ENCODE results near the gene SLC34A1.
"Not testable (repeated sequence)": the region's sequence is repeated elsewhere in the genome, so short reads cannot be mapped to it uniquely, and the experiment has no call there.

Gene SLC34A1

DNA sequence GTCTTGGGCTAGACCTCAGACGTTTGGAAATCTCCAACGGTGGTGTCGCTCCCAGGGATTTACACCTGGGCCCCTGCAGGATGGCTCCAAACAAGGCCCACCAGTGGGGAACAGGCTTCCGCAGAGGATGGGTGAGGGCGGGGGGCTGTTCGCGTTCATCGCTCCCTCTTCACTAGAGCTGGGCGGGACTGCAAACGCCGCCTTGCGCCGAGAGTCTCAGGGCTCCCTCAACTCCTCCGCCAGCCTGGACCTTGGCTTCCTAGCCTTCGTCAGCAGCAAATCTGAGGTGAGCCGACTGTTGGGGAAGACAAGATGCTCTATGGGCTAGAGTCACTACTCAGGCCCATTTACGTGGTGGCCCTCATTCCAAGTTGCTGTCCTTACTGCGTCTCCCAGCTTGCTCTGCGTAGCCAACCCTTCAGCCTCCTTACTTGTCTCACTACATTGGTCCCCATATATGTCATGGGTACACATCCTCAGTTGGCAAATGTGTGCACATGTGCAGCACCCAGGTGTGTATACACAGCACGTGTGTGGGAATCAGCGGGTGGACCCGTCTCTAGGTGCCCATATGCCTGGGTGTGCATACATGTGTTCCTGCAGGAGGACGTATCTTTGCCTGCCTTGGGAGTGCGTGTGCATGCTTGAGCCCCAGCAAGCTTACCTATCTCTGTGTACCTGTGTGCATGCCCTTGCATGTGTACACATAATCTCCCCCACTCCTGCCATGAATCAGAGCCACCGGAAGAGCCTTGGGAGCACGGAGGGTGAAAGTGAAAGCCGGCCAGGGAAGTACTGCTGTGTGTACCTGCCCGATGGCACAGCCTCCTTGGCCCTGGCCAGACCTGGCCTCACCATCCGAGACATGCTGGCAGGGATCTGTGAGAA is 16.0 kb upstream of the SLC34A1 start:
- DNase-seq: no peak

DNA sequence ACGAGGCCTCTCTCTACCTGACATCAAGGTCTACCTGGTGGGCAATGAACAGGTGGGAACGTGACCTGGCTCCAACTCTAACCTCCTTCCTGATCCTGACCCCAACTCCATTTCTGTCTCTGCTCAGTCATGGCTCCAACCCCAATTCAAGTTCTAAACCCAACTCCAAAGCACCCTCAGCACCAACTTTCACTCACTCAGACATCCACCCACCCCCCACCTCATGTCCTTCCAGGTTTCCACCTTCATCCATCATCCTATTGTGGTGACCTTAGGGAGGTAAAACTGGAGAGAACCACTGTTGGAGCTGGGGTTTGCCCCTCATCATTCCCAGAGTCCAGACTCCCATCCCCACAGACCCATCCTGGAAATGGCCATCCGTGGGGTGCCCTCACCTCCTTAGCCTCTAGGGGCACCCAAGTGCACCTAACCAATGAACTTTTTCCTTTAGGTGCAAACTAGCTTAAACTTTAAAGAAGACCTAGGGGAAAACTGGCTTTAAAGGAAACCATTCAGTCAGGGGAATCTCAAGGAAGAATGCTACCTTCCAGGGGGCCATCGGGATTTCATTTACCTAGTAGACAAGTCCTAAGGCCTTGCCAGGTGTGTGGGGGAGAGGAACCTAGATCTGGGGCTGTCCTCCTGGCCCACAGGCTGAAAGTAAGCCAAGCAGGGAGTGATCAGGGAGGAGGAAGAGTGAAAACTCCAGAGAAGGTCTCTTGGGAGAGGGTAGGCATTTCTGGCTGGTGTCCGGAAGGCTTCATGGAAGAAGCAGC is 15.2 kb upstream of the SLC34A1 start:
- no peak for DNase-seq

DNA sequence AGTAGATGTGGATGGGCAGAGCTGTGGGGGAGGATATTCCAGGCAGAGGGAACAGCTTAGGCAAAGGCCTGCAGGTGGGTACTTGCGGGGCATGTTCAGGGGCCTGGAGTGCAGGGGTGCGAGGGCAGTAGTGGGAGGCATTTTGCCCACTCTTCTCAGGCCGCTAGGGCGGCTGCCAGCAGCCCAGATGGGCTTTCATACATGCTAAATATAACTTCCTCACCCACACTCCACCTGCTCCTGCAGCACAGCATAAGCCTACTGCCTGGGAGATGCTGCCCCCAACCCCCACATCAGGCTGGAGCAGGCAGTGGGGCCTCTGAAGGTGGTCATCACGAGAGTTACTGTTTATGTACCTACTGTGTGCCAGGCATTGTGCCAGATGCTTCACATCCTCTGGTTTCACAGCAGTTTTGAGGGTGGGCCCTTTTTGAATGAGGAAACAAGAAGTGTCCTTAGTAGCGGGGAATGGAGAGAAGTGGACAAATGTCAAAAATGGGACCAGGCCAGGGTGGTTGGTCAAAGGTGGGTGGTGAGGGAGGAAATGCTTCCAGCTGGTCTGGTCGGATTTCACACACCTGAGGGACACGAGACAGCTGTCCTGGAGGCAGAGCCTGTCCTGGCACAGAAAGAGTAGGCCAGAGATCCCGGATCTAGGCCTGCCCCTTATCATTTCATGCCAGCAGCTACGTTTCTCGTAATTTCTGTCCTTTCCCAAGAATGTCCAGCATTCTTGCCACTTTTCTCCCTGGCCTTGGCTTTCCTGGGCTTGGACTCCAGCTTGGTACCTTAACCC is 14.4 kb upstream of the SLC34A1 start:
- no peak for DNase-seq

DNA sequence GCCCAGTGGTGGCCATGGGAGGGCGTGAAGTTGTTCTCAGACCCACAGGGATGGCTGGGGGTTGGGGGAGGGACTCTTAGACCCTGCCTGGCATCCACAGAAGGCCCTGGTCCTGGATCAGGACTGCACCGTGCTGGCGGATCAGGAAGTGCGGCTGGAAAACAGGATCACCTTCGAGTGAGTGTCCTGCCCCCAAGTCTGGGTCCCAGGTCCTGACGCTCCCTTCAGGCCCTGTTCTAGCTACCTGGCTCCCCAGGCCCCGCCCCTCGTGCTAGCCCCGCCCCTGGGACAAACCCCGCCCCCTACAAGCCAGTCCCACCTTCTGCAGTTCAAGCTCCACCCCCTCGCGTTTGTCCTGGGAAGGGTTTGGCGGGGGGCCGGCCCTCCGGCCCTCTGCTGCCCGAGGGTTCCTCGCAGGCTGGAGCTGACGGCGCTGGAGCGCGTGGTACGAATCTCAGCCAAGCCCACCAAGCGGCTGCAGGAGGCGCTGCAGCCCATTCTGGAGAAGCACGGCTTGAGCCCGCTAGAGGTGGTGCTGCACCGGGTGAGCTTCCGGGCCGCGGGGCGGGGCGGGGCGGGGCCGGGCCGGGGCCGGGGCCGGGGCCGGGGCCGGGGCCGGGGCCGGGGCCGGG is 13.6 kb upstream of the SLC34A1 start:
- peak in 23 of 51 donors; percentile 14 to 53 (median 33) for DNase-seq

DNA sequence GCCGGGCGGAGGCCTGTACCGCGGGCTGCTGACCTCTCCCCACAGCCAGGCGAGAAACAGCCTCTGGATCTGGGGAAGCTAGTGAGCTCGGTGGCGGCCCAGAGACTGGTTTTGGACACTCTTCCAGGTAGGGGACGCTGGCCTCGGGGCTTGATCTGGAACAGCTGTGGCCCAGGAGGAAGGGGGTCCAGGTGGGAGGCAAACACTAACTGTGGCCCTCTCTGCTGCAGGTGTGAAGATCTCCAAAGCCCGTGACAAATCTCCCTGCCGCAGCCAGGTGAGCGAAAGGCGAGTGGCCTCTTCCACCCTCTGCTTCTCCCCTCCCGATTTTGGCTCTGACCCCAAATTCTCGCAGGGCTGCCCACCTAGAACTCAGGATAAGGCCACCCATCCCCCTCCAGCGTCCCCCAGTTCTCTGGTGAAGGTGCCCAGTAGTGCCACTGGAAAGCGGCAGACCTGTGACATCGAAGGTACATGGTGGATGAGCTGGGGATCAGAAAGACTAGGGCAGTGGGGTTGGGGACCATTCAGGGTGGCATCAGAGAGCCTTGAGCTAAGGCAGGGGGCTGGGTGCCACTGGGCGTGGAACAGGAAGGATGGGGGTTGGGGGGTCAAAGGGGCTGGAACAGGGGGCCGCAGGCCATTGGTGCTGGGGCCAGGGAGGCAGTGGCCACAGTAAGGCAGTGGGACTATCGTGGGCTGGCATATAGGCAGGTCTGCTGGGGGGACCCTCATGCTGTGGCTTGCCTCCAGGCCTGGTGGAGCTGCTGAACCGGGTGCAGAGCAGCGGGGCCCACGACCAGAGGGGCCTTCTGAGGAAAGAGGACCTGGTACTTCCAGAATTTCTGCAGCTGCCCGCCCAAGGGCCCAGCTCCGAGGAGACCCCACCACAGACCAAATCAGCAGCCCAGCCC is 12.9 kb upstream of the SLC34A1 start:
- DNase-seq: no peak

DNA sequence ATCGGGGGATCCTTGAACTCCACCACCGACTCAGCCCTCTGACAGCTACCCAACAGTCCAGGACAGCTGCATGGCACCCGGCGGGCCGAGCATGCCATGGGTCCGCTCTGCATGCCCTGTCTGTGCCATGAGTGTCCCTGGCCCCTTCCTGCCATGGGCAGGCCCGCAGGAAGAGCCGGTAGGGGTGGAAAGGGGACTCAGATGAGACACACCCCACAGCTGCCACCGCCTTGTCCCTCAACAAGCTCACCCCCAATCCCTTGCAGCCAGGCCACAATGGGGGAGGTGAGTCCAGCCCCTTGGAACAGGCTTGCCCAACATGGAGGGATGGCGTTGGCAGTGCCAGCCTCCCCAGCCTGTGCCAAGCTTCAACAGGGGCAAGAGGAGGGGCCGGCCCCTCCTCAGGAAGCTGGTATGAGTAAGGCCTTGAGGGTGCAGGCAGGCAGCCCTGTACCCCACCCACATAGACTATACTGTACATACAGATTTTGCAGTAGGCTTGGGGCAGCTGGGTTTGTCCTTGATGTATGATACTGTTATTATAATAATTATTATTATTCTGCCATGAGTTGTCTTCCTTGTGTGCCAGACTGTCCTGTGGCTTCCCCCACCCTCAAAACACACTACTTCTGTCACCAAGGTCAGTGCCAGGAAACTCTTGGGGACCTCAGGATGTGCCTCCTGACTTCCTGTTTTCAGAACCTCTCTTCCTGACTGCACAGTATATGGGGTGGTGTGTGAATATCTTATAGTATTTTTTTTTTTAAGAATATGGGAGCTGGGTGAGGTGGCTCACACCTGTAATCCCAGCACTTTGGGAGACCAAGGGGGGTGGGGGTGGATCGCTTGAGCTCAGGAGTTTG is 12.0 kb upstream of the SLC34A1 start:
- DNase-seq: no peak

DNA sequence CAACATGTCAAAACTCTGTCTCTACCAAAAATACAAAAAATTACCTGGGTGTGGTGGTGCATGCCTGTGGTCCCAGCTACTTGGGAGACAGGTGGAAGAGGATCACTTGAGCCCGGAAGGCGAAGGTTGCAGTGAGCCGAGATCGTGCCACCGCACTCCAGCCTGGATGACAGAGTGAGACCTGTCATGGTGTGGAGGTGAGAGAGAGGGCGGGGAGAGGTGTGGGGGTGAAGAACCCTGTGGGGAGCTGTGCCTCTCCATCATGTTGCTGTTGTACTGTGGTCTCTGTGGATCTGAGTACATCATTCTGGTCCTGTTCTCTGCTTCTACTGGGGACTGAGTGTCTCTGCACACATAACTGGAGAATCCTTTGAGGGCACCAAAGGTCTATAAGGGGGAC is 11.3 kb upstream of the SLC34A1 start:
- DNase-seq: no peak

DNA sequence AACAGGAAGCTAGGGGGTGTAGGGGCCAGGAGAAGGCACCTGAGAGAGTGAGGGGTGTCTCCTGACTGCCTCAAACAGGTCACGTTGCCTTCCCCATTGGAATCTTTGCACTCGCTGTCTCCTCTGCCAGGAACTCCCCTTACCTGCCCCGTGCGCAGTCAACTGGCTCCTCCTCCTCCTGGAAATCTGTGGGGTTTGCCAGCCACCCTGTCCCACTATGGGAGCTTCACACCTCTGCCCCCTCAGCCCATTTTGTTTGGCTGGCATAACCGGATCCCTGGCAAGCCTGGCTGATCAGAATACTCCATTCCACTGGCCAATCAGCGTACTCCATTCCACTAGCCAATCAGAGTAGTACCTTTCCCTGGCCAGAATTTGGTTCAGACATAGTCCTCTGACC is 10.4 kb upstream of the SLC34A1 start:
- DNase-seq: no peak

DNA sequence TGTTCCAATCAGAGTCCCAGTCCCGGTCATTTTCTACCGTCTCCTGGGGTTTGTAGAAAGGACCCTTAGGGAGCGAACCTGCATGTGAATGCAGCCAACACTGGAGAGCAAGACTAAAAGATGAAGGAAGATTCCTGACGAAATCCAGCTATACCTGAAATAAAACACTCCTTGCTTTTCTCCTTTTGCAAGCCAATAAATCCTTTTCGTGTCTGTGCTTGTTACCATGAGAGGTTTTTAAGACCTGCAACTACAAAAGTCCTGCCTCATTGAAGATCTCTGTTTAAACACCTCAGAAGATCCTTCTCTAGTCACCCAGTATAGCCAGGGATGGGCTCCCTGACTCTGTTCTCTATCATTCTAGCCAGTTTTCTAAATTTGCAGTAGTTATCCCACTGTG is 10.0 kb upstream of the SLC34A1 start:
- DNase-seq: no peak

DNA sequence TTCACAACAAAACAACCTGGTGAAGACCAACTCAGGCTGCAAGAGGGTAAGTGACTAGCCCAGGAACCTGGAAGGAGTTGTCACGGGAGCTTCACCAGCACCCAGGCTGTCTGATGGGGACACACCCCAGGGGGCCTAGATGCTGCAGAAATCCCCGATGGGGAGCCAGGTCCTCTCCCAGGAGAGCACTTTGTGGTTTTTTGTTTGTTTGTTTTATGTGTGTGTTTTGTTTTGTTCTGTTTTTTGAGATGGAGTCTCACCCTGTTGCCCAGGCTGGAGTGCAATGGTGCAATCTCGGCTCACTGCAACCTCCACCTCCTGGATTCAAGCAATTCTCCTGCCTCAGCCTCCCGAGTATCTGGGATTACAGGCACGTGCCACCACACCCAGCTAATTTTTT is 8.7 kb upstream of the SLC34A1 start:
- DNase-seq: not testable (repeated sequence)

DNA sequence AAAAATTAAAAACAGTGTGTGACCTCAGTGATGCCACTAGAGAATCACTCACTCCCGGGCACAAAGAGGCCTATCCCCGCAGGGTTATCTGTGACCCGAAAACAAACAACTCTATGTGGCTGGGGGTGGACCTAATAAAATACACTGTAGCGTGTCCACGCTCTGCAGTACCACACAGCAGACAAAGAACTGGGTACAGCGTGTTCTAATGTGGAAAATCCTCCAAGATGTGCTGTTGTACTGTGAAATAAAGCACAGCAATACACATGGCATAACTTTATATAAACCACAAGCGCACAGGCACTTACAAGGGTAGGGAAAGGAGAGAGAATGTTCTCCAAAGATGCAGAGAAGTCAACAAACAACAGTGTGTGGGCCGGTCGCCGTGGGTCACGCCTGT is 8.1 kb upstream of the SLC34A1 start:
- no peak for DNase-seq

DNA sequence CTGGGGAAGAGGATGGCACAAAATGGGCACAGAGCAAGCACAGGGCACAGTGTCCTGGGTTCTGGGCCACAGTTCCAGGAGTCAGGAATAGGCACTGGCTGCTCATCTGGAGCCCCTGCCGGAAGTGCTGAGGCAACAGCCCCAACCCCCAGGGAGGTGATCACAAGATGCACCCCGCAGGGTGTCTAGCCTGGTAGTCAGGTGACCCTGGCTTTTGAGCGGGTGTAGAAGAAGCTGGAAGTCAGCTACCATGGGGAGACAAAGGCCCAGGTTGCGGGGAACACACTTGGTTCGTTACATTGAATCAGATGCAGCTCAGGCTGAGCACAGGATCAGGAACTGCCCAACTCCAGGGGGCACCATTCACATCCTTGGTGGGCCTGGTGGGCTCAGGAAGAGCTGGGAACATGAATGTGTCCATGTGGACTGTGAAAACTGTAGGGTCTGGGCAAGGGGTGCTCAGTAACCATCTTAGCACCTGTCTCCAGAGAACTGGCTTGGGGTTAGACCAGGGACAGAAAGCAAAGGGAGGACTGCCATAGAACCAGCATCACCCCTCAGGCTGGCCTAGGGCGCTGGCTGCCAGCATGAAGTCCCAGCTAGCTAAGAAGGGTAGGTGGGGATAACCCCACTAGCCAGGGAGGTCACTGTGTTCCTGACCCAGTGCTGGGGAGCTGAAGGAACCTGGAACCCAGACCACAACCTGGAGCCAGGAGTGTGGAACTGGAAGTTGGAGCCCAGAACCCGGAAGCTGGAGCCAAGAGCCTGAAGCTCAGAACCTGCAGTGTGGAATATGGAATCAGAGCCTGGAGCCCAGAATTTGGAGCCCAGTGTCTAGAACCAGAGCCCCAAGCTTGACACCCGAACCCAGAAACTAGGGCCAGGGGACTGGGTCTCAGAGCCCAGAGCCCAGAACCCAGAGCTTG is 6.1 kb upstream of the SLC34A1 start:
- no peak for DNase-seq

DNA sequence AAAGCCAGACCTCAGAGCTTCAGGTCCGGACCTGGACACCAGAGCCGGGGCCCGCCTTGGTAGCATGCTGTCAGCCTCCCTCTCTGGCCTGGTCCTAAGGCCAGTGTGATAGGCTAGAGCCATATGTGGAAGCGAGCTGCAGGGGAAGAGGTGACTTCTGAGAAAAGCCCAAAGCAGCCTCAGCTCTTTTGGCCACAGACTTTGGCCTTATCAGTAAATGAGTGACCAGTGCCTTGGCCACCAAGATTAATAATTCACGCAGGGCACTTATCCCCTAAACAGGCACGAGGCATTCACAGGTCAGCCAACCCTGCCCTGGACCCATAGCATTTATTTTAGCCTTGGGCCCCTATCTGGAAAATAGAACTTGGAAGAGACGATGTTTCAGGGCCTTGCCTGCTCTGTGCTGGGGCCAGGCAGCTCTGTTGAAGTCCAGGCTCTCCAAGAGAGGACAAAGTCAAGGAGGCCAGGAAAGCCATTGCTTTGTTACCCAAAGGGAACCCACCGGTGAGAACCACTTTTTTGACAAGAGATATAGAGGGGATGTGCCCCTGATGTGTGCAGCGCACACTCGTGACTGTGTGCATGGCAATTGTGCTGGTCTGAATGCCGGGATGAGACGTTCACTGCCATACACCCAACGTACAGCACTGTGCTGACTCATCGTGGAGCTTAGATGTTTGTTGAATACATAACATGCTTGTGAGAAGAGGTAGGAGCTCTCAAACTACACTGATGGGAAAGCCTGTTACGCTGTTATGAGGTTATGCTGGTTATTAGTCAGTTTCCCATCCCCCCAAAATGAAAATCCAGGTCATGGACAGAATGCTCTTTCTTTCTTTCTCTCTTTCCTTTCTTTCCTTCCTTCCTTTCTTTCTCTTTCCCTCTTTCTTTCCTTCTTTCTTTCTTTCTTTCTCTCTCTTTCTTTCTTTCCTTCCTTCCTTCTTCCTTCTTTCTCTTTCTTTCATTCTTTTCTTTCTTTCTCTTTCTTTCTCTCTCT is 5.0 kb upstream of the SLC34A1 start:
- peak in 1 of 51 donors; percentile 20 for DNase-seq

DNA sequence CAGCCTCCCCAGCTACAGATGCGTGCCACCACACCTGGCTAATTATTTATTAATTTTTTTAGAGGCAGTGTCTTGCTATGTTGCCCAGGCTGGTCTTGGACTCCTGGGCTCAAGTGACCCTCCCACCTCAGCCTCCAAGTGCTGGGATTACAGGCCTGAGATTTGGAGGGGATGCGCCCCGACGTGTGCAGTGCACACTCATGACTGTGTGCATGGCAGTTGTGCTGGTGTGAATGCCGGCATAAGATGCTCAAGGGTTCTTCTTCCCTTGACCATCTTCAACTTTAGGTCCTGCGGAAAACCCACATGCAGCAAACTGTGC is 3.5 kb upstream of the SLC34A1 start:
- no peak for DNase-seq

DNA sequence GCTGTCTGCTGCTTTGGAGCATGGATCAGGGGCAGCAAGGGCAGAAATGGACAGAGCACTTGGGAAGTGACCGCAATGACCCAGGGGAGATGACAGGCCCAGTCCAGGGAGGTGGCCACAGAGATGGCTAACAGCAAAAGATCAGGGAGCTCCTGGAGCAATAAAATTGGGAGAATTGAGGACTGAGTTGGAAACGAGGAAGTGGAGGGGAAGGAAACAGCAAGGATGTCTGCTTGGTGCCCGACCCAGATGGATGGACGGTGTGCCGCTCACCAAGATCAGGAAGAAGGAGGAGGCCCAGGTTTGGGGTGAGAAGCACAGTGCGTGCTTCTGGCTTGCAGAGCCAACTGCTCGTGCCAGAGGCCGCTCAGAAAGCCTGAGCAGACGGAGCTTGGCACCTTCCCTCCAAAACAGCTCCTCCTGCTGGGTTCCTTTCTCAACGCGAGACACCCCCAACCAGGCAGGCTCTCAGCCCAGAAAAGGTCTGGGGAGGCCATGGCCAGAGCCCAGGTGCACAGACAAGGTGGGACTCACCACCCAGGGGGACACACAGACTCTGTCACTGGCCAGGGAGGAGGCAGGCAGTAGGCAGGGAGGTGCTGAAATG is 1.7 kb upstream of the SLC34A1 start:
- DNase-seq: peak in 6 of 51 donors; percentile 8 to 71 (median 18)

DNA sequence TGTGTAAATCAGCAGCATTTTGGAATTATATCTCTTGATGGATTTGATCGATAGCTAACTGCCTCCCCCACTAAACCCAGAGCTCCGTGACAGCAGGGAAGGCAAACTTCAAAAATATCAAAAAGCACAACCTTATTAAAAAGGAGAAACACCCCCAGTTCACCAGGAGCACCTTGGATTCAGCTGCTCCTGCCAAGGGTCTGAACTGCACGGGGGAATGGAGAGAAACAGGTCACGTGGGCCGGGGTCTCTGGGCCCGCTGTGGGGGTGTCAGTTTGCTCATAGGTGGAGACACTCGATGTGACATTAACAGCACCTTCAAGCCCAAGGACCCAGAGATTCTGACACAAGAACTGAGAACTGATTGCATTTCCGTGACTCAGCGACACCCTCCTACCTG is 1.1 kb upstream of the SLC34A1 start:
- DNase-seq: no peak

DNA sequence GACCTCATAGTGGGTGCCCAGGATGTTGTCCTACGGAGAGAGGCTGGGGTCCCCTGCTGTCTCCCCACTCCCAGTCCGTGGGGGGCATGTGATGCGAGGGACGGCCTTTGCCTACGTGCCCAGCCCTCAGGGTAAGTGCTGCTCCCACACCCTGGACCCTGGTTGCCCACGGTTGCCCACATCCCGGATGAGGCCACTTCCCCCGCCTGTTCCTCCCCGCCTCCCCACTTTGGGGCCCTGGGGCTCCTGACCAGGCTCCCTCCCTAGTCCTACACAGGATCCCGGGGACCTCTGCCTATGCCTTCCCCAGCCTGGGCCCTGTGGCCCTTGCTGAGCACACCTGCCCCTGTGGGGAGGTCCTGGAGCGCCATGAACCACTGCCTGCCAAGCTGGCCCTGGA is 1.5 kb downstream of the SLC34A1 start:
- DNase-seq: no peak

Measured in hypothalamus (tissue), 51 donors.